ENCODE measurements around the gene SEC22C. TPM values are rescaled to one million over a fixed set of nuclear protein-coding genes. Genes with fewer than 3 reads are reported as not detected.

The SEC22C gene
- total RNA-seq, 1 donor from 2014 or later: 49.6 TPM

DNA sequence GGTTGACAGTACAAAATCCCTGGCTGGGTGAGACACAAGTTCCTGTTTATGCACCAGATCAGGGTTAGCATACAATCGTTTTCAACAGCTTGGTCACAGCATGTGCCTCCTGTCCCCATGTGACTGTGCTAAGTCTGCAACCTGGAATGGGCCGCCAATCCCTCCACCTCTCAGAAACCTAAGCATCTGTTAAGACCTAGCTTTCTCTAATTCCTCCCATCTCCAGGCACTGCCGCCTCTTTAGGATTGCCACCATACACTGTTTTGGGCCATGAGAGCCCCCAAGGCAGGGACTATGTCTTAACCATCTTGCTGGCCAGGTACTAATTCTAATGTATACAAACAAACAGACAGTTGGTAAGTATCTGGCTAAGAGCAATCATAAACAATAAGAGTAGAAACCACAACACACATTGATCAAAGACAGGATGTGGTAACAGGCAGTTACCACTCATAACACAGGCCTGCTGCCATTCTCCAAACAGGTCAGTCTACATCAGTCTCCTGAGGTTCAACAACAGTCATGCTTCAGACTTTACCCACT is 25.6 kb downstream of the SEC22C start:
- Mint-ChIP-seq H3K36me3 (ENCODE audit: low read depth, unreplicated experiment) (peaks cover 32% of the 10 kb centered on the region), H3K27ac (ENCODE audit: unreplicated experiment) (peak overlapping the region; percentile 95), H3K4me1 (ENCODE audit: unreplicated experiment) (peaks cover 23% of the 10 kb centered on the region), H3K27me3 (ENCODE audit: unreplicated experiment) (peaks cover 2% of the 10 kb centered on the region), H3K4me3 (ENCODE audit: unreplicated experiment) (no peak overlapping the region), H3K9me3 (ENCODE audit: unreplicated experiment) (no peaks in the 10 kb centered on the region)
- TF ChIP-seq, protein P1, sequence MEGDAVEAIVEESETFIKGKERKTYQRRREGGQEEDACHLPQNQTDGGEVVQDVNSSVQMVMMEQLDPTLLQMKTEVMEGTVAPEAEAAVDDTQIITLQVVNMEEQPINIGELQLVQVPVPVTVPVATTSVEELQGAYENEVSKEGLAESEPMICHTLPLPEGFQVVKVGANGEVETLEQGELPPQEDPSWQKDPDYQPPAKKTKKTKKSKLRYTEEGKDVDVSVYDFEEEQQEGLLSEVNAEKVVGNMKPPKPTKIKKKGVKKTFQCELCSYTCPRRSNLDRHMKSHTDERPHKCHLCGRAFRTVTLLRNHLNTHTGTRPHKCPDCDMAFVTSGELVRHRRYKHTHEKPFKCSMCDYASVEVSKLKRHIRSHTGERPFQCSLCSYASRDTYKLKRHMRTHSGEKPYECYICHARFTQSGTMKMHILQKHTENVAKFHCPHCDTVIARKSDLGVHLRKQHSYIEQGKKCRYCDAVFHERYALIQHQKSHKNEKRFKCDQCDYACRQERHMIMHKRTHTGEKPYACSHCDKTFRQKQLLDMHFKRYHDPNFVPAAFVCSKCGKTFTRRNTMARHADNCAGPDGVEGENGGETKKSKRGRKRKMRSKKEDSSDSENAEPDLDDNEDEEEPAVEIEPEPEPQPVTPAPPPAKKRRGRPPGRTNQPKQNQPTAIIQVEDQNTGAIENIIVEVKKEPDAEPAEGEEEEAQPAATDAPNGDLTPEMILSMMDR (IDR thresholded peaks at IDR 0.05; ENCODE audit: unreplicated experiment): no peak
- peak; percentile 21 for DNase-seq (ENCODE audit: low spot score)

DNA sequence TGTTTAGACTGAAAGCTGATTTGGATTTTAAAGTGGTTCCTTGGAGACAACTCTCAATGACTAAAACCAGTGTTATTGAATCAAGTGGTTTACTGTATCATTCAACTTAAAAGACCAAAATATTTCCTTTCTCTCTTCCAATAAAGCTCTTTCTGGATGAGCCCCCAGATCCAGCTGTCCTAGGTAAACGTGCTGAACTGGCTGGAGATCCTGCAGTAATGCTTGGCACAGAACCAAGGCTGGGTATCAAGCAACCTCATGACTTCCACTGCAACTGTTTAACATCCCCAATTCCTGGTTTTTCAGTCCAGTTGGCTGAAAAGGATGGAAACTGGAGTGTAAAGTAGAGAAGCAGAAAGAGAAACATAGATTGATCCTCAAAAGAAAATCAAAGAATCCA is 28.9 kb downstream of the SEC22C start:
- TF ChIP-seq, protein P1 (IDR thresholded peaks at IDR 0.05; ENCODE audit: unreplicated experiment): no peak
- Mint-ChIP-seq H3K27ac (ENCODE audit: unreplicated experiment) (no peak overlapping the region), H3K36me3 (ENCODE audit: low read depth, unreplicated experiment) (peaks cover 24% of the 10 kb centered on the region)

DNA sequence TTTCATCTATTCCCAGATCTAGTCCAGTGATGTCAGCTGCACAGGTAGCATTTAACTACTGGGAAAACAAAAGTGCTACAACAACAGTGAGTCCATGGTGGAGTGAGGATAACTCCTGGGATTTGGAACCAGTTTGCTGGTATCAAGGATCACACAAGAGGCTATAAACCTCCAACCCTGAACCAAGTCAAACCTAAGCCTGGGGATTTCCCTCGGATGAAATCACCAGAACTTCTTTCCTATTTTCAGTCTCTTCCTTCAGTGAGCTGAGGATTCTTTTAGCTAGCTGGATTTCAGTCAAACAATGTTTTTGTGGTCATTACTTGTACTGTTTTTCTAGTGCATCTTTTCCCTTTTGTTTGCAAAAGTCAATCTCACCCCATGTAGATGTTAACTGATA is 31.5 kb downstream of the SEC22C start:
- TF ChIP-seq, protein P1 (IDR thresholded peaks at IDR 0.05; ENCODE audit: unreplicated experiment): no peak
- Mint-ChIP-seq H3K27me3 (ENCODE audit: unreplicated experiment) (peaks cover 4% of the 10 kb centered on the region), H3K4me3 (ENCODE audit: unreplicated experiment) (no peak overlapping the region), H3K36me3 (ENCODE audit: low read depth, unreplicated experiment) (peaks cover 25% of the 10 kb centered on the region), H3K9me3 (ENCODE audit: unreplicated experiment) (no peaks in the 10 kb centered on the region), H3K4me1 (ENCODE audit: unreplicated experiment) (peaks cover 15% of the 10 kb centered on the region), H3K27ac (ENCODE audit: unreplicated experiment) (no peak overlapping the region)
- DNase-seq (ENCODE audit: low spot score): no peak

More for the DNA sequence above, 28.9 kb downstream of the SEC22C start:
- Mint-ChIP-seq H3K4me1 (ENCODE audit: unreplicated experiment) (peaks cover 31% of the 10 kb centered on the region), H3K9me3 (ENCODE audit: unreplicated experiment) (no peaks in the 10 kb centered on the region), H3K27me3 (ENCODE audit: unreplicated experiment) (peaks cover 2% of the 10 kb centered on the region), H3K4me3 (ENCODE audit: unreplicated experiment) (no peak overlapping the region)
- no peak for DNase-seq (ENCODE audit: low spot score)

DNA sequence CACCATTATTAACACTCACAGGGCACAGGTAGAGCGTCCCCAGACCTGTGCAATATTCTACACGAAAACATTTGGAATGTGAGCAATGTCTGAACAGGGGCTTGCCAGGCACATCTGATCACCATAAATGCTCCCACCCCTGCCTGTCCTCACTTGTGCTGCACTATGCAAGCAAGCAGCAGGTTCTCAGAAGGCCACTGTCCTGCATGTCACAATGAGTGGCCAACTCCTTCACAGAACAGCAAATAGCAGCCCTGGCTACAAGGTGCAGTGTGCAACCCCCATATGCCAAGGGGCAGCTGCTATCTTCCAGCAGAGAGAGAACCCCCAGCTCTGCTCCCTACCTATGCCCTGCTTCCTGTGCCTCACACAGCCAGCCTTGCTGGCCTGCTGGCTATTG is 32.6 kb downstream of the SEC22C start:
- H3K4me3 Mint-ChIP-seq (ENCODE audit: unreplicated experiment): no peak overlapping the region
- TF ChIP-seq, protein P1 (IDR thresholded peaks at IDR 0.05; ENCODE audit: unreplicated experiment): no peak
- no peak for DNase-seq (ENCODE audit: low spot score)
- peaks cover 21% of the 10 kb centered on the region for H3K36me3 Mint-ChIP-seq (ENCODE audit: low read depth, unreplicated experiment)
- no peaks in the 10 kb centered on the region for H3K9me3 Mint-ChIP-seq (ENCODE audit: unreplicated experiment)
- H3K4me1 Mint-ChIP-seq (ENCODE audit: unreplicated experiment): peaks cover 15% of the 10 kb centered on the region
- H3K27ac Mint-ChIP-seq (ENCODE audit: unreplicated experiment): no peak overlapping the region
- H3K27me3 Mint-ChIP-seq (ENCODE audit: unreplicated experiment): peaks cover 3% of the 10 kb centered on the region

DNA sequence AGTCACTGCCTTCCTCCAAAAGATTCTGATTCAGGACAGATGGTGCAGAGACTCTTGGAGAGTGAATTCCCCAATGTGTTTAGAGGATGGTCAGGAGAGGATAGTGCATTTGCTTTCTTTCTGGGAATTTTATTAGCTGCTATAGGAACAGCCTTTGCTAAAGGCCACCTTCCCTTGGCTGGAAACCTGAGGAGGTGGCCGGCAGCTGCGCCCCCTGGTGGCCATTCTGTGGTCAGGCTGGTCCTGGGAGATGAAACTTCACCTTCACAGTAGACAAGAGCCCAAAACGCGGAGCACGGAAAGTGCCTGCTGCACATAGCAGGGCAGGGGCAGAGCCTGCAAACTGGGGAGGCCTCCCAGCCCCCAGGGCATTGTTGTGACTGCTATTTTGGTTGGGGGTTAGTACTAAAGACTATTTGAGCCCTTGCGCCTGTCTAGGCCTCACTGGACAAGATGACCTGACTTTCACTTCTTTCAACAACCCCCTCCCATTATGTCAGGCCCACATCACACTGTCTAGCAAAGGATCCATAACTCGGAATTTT is 34.3 kb downstream of the SEC22C start:
- Mint-ChIP-seq H3K9me3 (ENCODE audit: unreplicated experiment) (no peaks in the 10 kb centered on the region), H3K27ac (ENCODE audit: unreplicated experiment) (no peak overlapping the region), H3K4me1 (ENCODE audit: unreplicated experiment) (peaks cover 12% of the 10 kb centered on the region), H3K27me3 (ENCODE audit: unreplicated experiment) (peaks cover 3% of the 10 kb centered on the region), H3K36me3 (ENCODE audit: low read depth, unreplicated experiment) (peaks cover 15% of the 10 kb centered on the region), H3K4me3 (ENCODE audit: unreplicated experiment) (no peak overlapping the region)
- peak; percentile 74 for DNase-seq (ENCODE audit: low spot score)
- TF ChIP-seq, protein P1 (IDR thresholded peaks at IDR 0.05; ENCODE audit: unreplicated experiment): peak; percentile 98

All from endothelial cell (in vitro differentiated cells).